Endothelial cell of umbilical vein (primary cell): ENCODE measurements around the gene MRPL50. TPM values are rescaled to one million over a fixed set of nuclear protein-coding genes. Genes with fewer than 3 reads are reported as not detected.
A peak's percentile ranks its signal among the peaks of the same experiment; 100 is the strongest.

Source experiments
- Bru-seq: library from RNA; stranded (reverse); fragments of 400-500 nt; gene quantifications from one replicate; lab custom pipeline; 2021; lab: Mats Ljungman, UMichigan
- BruChase-seq, 2 experiments: library from RNA; stranded (reverse); fragments of 400-500 nt; gene quantifications; one replicate each; lab custom pipeline; 2021; lab: Mats Ljungman, UMichigan
- BruUV-seq: library from RNA; stranded (reverse); fragments of 400-500 nt; replicated peaks from 2 replicates; lab custom pipeline; 2021; lab: Mats Ljungman, UMichigan
- CTCF ChIA-PET: fragments of 300-600, 350-600 bp; sonication (Branson Sonifier 250); formaldehyde crosslinking; loops from one replicate; lab custom pipeline; 2021; ENCODE audit warnings: antibody characterized with exemption, inconsistent platforms; lab: Charles Lee
- POLR2A ChIA-PET: fragments of 300-600, 350-600 bp; sonication (Branson Sonifier 250); formaldehyde crosslinking; loops from one replicate; lab custom pipeline; 2021; ENCODE audit warnings: antibody characterized with exemption, inconsistent platforms; lab: Charles Lee
- DNase-seq: peaks from one replicate; pipeline ENCODE4 v3.0.0-alpha.2; 2011; ENCODE audit warnings: low read depth, low spot score
- FAIRE-seq: peaks from 2 replicates; lab custom pipeline; 2011; peaks lifted over from hg19 to GRCh38; lab: Jason Lieb, UNC
- H2AFZ ChIP-seq: 2 replicates; pipeline ENCODE4 v1.6.0; 2012; ENCODE audit warnings: low read depth, low read length, control low read depth, inconsistent platforms
- H3K27ac ChIP-seq: 2 replicates; pipeline ENCODE4 v1.5.1; 2011; ENCODE audit warnings: low read depth, mild to moderate bottlenecking, control low read depth, low read length, moderate library complexity; ENCODE audit not compliant: insufficient read depth
- H3K27me3 ChIP-seq, 2 experiments: 2 replicates each; pipeline versions ENCODE4 v1.6.0 to v1.6.1; 2011; ENCODE audit warnings: low read length in 2 of 2, mixed read lengths in 1 of 2; ENCODE audit not compliant: control insufficient read depth in 2 of 2, insufficient read depth in 2 of 2
- H3K36me3 ChIP-seq, 2 experiments: 2 replicates in 1 of 2; 3 replicates in 1 of 2; pipeline ENCODE4 v1.5.1; 2011; ENCODE audit warnings: low read length in 2 of 2, mild to moderate bottlenecking in 1 of 2, moderate library complexity in 1 of 2; ENCODE audit not compliant: control insufficient read depth in 2 of 2, insufficient read depth in 2 of 2; ENCODE audit errors: extremely low read depth in 1 of 2
- H3K4me1 ChIP-seq: 3 replicates; pipeline ENCODE4 v1.5.1; 2011; ENCODE audit warnings: mild to moderate bottlenecking, low read length; ENCODE audit not compliant: control insufficient read depth, insufficient read depth; ENCODE audit errors: extremely low read depth
- H3K4me2 ChIP-seq: 2 replicates; pipeline ENCODE4 v1.6.1; 2011; ENCODE audit warnings: low read length, control low read depth, mixed read lengths; ENCODE audit not compliant: insufficient read depth
- H3K4me3 ChIP-seq, 3 experiments: fragments of 200-600 bp in 1 of 3; sonication (generic), shearing (Covaris generic) in 1 of 3; replicated peaks in 1 of 3; 2 replicates each; pipeline ENCODE4 v1.5.1; 2011 to 2016; ENCODE audit warnings: control low read depth in 3 of 3, low read length in 3 of 3, mild to moderate bottlenecking in 2 of 3, inconsistent platforms in 1 of 3, low read depth in 1 of 3, moderate library complexity in 1 of 3; ENCODE audit not compliant: insufficient read depth in 1 of 3
- H3K79me2 ChIP-seq: 2 replicates; pipeline ENCODE4 v1.6.0; 2012; ENCODE audit warnings: low read length, inconsistent platforms; ENCODE audit not compliant: control insufficient read depth, insufficient read depth
- H3K9ac ChIP-seq: replicated peaks from 2 replicates; pipeline ENCODE3; 2011; ENCODE audit warnings: low read length, control low read depth; ENCODE audit not compliant: insufficient read depth; ENCODE audit errors: extremely low read depth
- H3K9me1 ChIP-seq: replicated peaks from 3 replicates; pipeline ENCODE4 v1.6.0; 2011; ENCODE audit warnings: mild to moderate bottlenecking, low read length; ENCODE audit not compliant: control insufficient read depth, insufficient read depth; ENCODE audit errors: extremely low read depth
- H3K9me3 ChIP-seq: replicated peaks from 2 replicates; pipeline ENCODE4 v1.5.1; 2012; ENCODE audit warnings: low read length, inconsistent platforms; ENCODE audit not compliant: control insufficient read depth, insufficient read depth
- H4K20me1 ChIP-seq: replicated peaks from 2 replicates; pipeline ENCODE3; 2011; ENCODE audit warnings: mild to moderate bottlenecking, low read length; ENCODE audit not compliant: control insufficient read depth, insufficient read depth; ENCODE audit errors: extremely low read depth
- GATA2 ChIP-seq: IDR thresholded peaks from 2 replicates; pipeline ENCODE4 v1.7.0; 2011; ENCODE audit warnings: low read depth, mild to moderate bottlenecking, moderate library complexity, mixed read lengths, low read length; ENCODE audit not compliant: insufficient read length, insufficient read depth
- POLR2A ChIP-seq: IDR thresholded peaks from 2 replicates; pipeline ENCODE4 v1.6.1; 2012; ENCODE audit warnings: low read depth, mild to moderate bottlenecking, control low read depth, low read length
- POLR2AphosphoS5 ChIP-seq: IDR thresholded peaks from 2 replicates; pipeline ENCODE4 v1.6.1; 2012; ENCODE audit warnings: low read depth, mild to moderate bottlenecking, control low read depth, low read length, moderate library complexity; ENCODE audit not compliant: insufficient read depth
- dilution Hi-C: fragments of 300-500 bp; cut with MboI; formaldehyde crosslinking; loops from one replicate; pipeline ENCODE4 v1.15.0; 2019; ENCODE audit warnings: low sequenced_read_pairs; ENCODE audit not compliant: extremely low pct_ligation_motif_present
- intact Hi-C: fragments of 100-400 bp; cut with micrococcal nuclease; formaldehyde crosslinking; loops from one replicate; pipeline ENCODE4 v1.10.0; 2022
- long read RNA-seq: library from polyadenylated mRNA; stranded (forward); transcript quantifications from one replicate; pipeline ENCODE4 v2.0.0, GENCODE V29; 2021
- polyA minus RNA-seq, 3 experiments: library from RNA; depleted of rRNA, polyadenylated mRNA; stranded (reverse); fragments of >200 nt; gene quantifications; 1 replicate in 1 of 3; 2 replicates in 2 of 3; pipeline ENCODE4 v1.2.3, GENCODE V29; 2011
- polyA plus RNA-seq, 4 experiments: library from polyadenylated mRNA; depleted of rRNA in 3 of 4; stranded (reverse) in 3 of 4; unstranded in 1 of 4; fragments of >200 nt; gene quantifications; 2 replicates each; pipeline versions ENCODE4 v1.2.1 to v1.2.3, GENCODE V29; 2011 to 2012; ENCODE audit warnings: missing spikeins in 1 of 4
- total RNA-seq: library from RNA; stranded (reverse); gene quantifications from 2 replicates; pipeline ENCODE4 v1.2.3, GENCODE V29; 2021

The MRPL50 gene
- total RNA-seq = 8.6 and 9.7 TPM in 2 replicates
- 5.1 and 5.7 TPM in 2 replicates for polyA plus RNA-seq
- polyA plus RNA-seq (2011; cell fraction: cytosol; rRNA removed) = 7.2 and 7.4 TPM in 2 replicates
- 3.0 and 4.2 TPM in 2 replicates for polyA plus RNA-seq (2011; cell fraction: nucleus; rRNA removed)
- 11.2 and 13.3 TPM in 2 replicates for polyA plus RNA-seq (2012)
- 1.3 and 2.4 TPM in 2 replicates for polyA minus RNA-seq
- polyA minus RNA-seq (2011; cell fraction: cytosol; rRNA and poly(A)+ RNA removed) = 2.0 TPM
- polyA minus RNA-seq (2011; cell fraction: nucleus; rRNA and poly(A)+ RNA removed) = 2.4 and 4.8 TPM in 2 replicates
- percentile 84 among the genes with signal in this experiment for Bru-seq, nascent RNA
- percentile 70 among the genes with signal in this experiment for BruChase-seq, experiment 1, labeled RNA remaining after a 6-hour chase
- percentile 70 among the genes with signal in this experiment for BruChase-seq, experiment 2, labeled RNA remaining after a 2-hour chase
- long read RNA-seq, transcript MRPL50-201 (2 exons, 3,332 nt) = major isoform, 145 of 149 reads
- long read RNA-seq, partial matches to known transcripts = 0 of 149 reads
- long read RNA-seq, other reads (novel, unspliced or antisense) = 4 of 149 reads

DNA sequence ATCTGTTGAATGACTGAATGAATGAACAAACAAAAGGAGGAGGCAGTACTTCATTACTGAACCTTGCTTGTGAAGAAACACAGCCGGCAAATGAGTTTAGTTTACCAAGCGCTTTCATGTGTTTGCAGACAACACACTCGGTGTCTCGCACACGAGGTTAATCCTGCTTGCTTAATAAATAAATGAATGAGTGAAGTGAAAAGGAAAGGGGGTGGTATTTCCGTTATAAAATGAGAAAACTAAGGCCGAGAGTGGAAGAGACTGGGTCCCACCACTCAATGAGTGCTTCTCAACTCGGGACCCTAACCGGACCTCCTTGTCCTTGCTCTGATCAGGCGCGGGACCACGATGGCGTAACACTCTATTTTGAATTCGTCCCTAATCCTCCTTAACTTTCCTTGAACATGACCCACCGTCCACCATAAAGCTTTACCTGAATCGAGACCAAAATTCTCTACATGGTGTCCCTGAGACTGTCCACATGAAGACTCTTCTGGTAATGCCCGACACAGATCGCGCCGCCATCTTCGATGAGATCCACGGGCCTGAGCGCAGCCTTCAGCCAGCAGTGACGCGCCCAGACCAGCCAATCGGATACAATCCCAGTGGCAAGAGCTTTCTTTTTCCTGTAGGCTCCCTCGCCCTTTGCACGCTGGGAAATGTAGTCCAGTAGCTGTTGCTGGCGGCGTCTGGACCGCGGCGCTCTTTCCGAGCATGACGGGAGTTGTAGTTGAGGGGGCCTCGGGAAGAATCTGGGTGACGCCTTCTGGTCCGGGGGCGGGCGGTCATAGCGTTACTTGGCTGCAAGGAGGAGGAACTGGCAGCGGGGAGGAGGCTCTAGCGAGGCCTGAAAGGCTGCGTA, at the start of gene MRPL50, which contains the start of gene ZNF189:
TSS of gene MRPL50 (minus strand) at position 551 of the 862 bp plus-strand sequence. CDS start at position 525, 26 bp downstream.
TSS of gene ZNF189 (plus strand) at position 784 of the 862 bp plus-strand sequence. CDS start 306 bp downstream, outside the sequence.
- intact Hi-C loops (loop anchor here (1.0 to 5.0 kb wide), 6 partner anchors 10 to 1575 kb away; partner anchors contain the start of genes MSANTD3 and RNF20), dilution Hi-C loops (no loop called here)
- H3K9ac ChIP-seq = peak within 1 kb of the TSS; percentile 93
- H3K36me3 ChIP-seq = peaks cover 7% of the 10 kb centered on the region in 2 experiments
- H3K9me1 ChIP-seq = no peaks in the 10 kb centered on the region
- peak within 1 kb of the TSS; percentile 98 for H3K4me2 ChIP-seq
- peaks cover 76% of the 10 kb centered on the region for H3K79me2 ChIP-seq
- H3K9me3 ChIP-seq = no peaks in the 10 kb centered on the region
- POLR2A ChIA-PET = interaction anchor here (0.8 to 1.1 kb wide), 4 partner anchors 10 to 304 kb away, joined by 3 to 8 read pairs (median 6); partner anchors contain the start of gene RNF20
- H2AFZ ChIP-seq = peak within 1 kb of the TSS; percentile 99
- TF ChIP-seq POLR2AphosphoS5 (peak; percentile 77), GATA2 (no peak), POLR2A (peak; percentile 78)
- DNase-seq (peak; percentile 99), FAIRE-seq (peak; percentile 91)
- H4K20me1 ChIP-seq = no peaks in the 10 kb centered on the region
- CTCF ChIA-PET = interaction anchor here (0.5 to 2.2 kb wide), 8 partner anchors 10 to 1824 kb away, joined by 3 to 22 read pairs (median 3); no protein-coding TSS in a partner anchor
- no peaks in the 10 kb centered on the region for H3K27me3 ChIP-seq
- H3K4me3 ChIP-seq = peak within 1 kb of the TSS; percentile 66 to 97 (median 92)
- H3K27ac ChIP-seq = peak within 1 kb of the TSS; percentile 87
- H3K4me1 ChIP-seq = peaks cover 26% of the 10 kb centered on the region
- TSS peak; percentile 62 for BruUV-seq
